Suprapubic skin (tissue), 3 donors: Measurements from ENCODE around the gene TMEM131.

Experiments
- POLR2AphosphoS5 ChIP-seq, 3 donors: sonication (generic); formaldehyde crosslinking; IDR thresholded peaks; one replicate each; pipeline ENCODE4 v1.6.1; 2017; ENCODE audit warnings: antibody characterized with exemption in 3 of 3
- TF ChIP-seq, protein P1 (sequence below), 2 donors: fragments of 200-600 bp in 1 of 2; fragments of 450-650 bp in 1 of 2; sonication (generic) in 1 of 2; IDR thresholded peaks; one replicate each; pipeline ENCODE4 v1.5.1; 2016 to 2019; ENCODE audit warnings: antibody characterized with exemption in 2 of 2, mild to moderate bottlenecking in 1 of 2, moderate library complexity in 1 of 2

DNA sequence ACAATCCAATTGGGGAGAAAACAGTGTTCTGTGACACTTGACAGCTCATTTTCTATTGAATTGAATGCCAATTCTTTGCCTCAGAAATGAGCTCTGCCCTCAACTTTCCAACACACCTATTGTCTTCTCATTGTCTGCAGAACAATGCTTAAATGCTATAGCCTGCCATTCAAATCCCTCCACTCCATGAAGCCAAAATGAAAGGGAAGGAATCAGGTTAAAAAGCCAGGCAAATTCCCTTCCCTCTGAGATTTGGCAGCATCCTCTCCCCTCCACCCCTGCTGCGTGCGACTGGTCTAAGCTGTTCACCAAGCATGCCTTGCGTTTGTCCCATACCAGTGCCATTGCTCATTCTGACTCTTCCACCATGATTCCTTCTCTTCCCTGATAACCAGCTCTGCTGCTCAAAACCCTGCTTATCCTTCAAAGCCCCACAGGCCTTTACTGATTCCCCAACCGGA lies 32.4 kb upstream of the TMEM131 start:
- TF ChIP-seq, protein P1, sequence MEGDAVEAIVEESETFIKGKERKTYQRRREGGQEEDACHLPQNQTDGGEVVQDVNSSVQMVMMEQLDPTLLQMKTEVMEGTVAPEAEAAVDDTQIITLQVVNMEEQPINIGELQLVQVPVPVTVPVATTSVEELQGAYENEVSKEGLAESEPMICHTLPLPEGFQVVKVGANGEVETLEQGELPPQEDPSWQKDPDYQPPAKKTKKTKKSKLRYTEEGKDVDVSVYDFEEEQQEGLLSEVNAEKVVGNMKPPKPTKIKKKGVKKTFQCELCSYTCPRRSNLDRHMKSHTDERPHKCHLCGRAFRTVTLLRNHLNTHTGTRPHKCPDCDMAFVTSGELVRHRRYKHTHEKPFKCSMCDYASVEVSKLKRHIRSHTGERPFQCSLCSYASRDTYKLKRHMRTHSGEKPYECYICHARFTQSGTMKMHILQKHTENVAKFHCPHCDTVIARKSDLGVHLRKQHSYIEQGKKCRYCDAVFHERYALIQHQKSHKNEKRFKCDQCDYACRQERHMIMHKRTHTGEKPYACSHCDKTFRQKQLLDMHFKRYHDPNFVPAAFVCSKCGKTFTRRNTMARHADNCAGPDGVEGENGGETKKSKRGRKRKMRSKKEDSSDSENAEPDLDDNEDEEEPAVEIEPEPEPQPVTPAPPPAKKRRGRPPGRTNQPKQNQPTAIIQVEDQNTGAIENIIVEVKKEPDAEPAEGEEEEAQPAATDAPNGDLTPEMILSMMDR (IDR thresholded peaks at IDR 0.05): no peak
- no peak for TF ChIP-seq POLR2AphosphoS5 (IDR thresholded peaks at IDR 0.05)
